GM18873 (cell line): Measurements from ENCODE around the gene BTBD6.
A peak's percentile ranks its signal among the peaks of the same experiment; 100 is the strongest.

Source experiments
- ATAC-seq: cut with Tn5 transposase; IDR thresholded peaks from one replicate; pipeline ENCODE4 v1.9.1; 2021; ENCODE audit warnings: mild to moderate bottlenecking, moderate library complexity, moderate number of reproducible peaks; ENCODE audit not compliant: unreplicated experiment, low FRiP score

The BTBD6 gene

DNA sequence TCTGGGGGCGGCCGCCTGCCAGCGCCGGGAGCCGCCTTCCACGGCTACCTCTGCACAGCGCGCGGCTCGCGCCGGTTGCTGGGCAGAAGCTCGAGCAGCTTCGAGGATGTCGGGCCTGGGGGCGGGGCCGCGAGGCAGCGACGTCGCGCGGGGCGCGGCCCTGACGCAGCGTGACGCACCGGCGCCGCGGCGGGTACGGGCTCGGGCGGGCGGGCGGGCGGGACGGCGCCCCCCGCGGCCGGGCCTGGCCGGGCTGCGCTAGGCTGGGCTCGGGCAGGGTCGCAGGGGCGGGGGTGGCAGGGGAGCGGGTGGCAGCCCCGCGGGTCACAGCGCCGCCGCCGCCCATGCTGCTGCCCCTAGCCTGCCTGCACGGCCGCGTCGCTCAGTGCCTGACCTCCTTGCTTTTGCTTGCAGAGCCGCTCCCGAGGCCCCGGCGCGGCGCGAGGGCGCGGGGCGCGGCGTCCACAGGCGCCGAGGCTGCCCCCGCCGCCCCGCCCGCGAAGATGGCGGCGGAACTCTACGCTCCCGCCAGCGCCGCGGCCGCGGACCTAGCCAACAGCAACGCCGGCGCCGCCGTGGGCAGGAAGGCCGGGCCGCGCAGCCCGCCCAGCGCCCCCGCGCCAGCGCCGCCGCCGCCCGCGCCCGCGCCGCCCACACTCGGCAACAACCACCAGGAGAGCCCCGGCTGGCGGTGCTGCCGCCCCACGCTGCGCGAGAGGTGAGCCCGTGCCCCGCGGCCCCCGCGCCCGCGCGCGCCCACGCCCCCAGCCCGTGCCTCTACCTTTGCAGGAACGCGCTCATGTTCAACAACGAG is at the start of gene BTBD6:
Gene BTBD6 (plus strand): TSS at position 166 of the 814 bp plus-strand sequence. CDS start 179 bp downstream, at position 345.
- ATAC-seq: peak; percentile 53

DNA sequence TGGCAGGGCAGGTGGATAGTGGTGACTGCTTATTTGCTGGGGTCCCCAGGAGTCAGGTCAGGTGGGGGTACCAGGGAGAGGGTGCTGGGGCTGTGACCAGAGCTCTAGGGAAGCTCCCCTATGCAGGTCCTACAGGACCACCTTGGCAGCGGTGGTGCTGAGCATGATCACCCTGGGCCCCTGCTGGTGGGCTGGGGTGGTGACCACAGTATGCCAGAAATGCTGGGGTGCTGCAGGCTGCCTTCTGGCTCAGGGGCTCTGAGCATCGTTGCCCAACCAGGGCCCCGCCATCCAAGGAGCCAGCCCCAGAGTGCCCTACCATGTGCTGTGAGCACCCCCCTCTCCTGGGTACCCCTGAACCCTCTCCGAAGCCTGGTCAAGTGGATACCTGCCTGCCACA is 49.7 kb upstream of the BTBD6 start:
- ATAC-seq: no peak

DNA sequence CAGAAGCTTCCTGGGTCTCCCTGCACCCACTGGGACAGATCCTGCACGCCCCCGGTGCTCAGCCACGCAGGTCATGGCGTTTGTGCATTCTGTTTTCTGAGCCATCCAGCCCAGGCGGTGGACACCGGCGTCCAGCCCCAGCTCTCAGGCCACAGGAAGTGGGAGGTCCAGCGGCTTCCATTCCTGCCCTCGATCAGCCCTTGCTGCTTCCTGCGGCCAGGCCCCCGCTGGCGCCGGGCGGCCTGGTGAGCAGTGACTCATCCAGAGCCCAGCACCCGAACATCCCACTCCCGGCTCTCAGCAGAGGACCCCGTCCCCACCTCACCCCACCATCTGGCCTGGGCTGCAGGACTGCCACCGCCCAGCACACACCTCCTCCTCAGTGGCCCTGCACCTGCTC is 49.2 kb upstream of the BTBD6 start:
- no peak for ATAC-seq

DNA sequence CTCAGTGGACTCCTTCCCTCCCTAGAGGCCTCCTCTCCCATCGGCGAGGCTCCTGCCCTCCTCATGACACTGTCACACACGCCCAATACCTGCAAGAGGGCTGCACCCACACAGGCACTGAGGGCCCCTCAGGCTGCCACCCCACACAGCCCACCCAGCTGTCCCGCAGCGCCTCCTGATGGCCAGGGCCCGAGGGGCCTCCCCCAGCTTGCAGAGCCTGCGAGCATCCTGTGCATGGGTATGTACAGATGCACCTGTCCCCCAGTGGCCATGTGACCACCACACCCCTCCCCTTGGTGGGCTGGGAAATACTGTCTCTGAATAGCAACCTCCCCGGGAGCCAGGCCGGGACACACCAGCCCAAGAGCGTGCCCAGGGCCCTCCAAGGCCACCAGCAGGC is 48.3 kb upstream of the BTBD6 start:
- no peak for ATAC-seq

DNA sequence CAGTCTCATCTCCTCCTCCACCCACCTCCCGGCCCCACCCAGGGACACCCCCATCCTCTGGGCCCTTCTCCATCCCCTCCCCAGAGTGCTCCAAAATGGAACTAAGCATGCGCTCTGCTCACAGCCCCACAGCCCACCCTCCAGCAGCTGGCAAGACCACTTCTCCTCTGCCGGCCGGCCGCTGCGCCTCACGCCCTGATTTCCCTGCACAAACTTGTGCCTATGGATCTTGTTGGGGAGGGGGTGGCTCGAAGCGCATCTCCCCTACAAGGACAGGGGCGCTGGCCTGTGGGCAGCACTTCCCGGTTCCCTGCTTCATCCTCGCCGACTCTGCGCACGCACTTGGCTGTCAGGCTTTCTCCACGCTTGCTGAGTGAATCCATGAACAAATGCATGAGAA is 47.7 kb upstream of the BTBD6 start:
- ATAC-seq: no peak

DNA sequence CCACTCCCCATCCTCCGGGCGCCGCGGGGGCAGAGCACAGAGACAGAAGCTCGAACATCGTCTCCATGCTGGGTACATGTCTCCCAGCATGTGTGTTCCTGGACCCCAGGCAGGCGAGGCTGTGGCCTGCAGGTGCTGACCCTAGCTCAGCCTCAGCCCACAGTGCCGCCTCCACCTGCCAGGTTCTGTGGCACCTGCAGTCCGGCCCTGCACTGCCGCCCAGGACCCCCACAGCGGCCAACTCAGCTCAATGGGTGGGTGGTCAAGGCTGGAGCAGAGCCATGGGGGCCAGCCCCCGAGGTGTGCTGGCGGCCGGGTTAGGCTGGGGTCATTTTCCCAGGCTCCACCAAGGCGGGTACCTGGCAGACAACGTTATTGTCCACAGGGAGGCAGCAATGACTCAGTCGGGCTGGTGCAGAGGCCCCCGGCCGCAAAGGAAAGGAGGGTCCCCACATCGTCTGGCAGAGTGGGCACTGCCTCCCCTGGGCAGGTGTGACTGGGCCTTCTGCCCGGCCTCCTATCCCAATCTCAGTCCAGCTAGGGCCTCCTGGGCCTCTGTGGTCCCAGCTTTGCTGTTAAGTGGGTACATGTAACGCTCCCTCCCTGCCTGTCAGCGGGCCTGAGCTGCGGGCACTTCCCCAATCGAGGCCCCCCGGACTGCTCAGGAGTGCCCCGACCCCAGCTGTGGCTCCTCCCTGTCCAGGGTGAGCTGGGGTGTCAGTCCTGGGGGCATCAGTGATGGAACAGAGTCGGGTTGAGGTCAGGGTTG is 47.0 kb upstream of the BTBD6 start:
- no peak for ATAC-seq

DNA sequence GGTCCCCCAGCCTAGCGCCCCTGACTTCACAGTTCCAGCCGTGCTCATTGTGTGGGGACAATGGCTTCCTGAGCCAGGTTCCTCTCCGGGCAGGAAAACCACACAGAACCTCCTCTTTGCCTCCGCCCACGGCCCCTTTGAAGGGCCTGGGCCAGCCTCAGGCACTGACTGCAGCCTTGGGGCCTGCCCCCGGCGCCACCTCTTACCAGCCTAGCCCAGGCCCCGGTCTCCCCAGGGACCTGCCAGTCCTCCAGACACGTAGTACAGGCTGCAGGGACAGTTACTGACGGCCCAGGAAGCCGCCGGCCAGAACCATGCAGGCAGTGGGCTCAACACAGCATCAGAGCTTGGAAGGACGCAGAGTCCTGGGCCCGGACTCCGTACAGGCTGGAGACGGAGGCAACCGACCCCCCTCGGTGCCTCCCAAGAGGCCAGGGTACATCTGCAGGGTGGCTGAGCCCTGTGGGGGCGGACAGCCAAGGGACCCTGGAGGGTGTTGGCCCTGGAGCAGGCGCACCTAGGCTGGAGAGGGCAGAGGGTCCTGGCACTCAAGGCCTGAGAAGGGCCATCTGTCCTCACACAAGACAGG is 46.3 kb upstream of the BTBD6 start:
- no peak for ATAC-seq

DNA sequence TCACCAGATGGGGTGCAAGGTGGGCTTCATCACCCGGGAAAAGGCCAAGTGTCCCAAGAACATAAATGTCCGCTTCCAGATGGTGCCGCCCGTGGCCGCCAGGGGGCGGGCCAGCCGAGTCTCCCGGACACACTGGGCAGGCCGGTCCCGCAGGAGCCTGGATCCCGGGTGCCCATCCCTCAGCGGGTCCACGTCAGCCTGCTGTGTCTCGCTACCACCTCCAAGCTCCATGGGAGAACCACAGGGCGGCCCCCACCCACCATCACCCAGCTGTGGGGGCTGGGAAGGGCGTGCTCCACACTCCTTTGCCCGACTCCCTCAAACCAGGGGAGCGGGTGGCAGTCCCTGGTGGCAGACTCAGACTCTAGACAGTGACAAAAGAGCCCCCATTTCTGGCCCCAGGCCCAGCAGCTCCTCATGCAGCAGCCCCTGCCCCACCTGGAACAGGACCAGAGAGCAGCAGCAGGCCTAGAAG is 45.2 kb upstream of the BTBD6 start:
- ATAC-seq: no peak

DNA sequence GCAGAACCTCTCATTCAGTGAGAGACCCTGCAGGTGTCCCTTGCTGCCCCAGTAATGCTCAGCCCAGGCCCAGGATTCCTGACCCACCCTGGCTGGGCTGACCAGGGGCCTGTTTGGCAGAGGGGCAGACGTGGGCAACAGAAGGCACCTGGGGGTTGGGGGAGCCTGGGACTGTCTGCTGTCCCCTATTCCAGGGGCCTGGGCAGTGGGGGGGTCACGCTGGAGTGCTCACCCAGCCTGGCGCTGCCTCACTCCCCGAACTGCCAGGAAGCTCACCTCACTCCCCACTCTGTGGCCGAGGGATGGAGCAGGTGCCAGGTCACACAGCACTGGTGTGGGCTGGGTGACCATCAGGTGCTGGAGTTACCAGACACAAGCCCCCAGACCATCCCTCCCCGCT is 44.6 kb upstream of the BTBD6 start:
- ATAC-seq: no peak

DNA sequence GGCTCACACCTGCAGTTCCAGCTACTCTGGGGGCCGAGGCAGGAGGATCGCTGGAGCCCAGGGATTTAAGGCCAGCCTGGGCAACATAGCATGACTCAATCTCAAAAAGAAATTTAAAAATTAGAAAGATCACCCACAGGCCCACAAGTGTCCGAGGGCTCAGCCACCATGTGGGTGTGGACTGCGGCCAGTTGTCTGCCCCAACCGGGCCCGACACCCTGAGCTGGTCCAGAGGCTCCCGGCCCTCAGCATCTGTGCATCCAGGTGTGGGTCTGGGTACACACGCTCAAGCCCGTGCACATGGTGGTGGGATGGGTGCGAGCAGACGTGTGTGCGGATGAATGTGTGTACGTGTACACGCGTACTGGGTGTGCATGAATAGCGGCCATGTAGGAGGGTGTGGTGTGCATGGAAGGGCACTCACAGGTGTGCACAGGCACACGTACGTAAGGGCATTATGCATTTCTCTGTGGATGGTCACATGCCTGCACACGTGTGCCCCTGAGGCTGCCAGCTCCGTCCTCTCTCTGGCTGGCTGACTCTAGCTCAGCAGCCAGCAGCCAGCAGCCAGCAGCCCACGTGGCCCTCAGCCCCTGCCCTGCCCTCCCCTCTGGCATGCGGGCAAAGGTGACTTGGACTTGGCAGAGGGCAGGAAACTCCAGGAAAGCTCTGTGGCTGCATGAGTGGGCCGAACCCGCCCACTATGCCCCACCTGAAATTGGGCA is 44.0 kb upstream of the BTBD6 start:
- no peak for ATAC-seq

DNA sequence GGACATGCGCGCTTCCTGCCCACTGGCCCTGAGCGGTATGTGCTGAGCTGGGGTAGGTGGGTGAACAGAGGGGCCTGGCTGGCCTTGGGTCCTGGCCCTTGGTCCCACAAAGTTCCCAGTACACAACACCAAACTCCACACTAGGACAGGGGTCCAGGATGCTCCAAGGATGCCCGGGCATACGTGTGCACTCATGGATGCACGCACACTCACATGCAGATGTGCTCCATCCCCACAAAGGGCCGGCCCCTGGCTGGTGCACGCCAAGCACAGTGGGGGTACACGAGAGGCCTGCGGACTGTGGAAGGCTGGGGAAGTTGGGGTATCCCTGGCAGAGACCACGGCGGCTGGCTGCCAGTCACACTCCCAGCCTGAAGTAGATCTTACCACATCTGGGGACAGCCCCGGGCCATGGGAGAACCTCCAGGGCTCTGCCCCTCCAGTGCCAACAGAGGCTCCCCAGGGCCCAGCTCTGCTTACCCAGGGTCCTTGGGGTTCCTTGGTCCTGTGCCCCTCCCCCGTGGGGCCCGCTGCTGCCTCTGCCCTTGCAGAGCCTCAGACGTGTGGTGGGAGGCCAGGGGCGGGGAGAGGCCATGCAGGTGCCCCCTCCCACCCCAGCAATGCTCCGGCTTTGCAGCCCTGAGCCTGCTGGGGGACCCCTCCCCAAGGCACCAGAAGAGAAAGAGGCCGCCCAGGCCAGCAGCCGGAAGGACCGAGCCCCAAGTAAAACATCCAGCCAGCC is 43.2 kb upstream of the BTBD6 start:
- ATAC-seq: no peak

DNA sequence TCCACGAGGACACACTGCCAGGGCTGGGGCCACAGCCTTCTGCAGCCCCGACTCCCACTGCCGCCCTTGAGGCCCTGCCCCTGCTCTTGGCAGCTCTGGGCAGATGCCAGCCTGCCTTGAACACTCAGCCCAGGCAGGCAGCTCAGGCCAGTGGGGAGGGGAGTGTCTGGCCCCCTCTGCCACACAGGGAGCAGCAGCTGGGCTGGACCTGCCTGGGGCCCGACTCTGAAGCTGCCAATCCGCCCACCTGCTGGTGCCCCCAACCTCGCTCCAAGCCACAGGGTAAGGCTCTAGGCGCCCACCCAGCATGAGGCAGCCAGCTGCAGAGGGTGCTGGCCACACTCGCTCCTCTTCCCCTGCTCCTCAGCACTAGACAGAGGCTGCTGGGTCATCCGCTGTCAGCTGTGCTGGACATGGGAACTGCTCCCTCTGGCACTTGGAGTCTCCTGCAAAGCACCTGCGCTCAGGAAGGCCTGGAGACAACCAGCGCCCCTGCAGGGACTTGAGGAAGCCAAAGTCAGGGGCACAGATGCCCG is 42.6 kb upstream of the BTBD6 start:
- no peak for ATAC-seq

DNA sequence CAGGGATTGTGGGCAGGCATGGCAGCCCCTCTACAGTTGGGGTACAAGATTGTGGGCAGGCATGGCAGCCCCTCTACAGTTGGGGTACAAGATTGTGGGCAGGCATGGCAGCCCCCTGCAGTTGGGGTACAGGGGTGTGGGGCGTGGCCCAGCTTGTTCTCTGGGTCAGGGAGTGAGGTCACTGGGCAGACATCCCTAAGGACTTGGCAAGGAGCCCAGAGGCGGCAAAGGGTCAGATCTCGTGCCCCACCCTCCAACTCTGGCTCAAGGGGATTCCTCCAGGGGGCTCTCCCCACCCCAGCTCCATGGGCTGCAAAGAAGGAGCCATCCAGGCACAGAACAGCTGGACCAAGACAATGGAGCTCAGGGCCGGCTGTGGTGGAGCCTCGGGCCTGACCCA is 41.5 kb upstream of the BTBD6 start:
- no peak for ATAC-seq

DNA sequence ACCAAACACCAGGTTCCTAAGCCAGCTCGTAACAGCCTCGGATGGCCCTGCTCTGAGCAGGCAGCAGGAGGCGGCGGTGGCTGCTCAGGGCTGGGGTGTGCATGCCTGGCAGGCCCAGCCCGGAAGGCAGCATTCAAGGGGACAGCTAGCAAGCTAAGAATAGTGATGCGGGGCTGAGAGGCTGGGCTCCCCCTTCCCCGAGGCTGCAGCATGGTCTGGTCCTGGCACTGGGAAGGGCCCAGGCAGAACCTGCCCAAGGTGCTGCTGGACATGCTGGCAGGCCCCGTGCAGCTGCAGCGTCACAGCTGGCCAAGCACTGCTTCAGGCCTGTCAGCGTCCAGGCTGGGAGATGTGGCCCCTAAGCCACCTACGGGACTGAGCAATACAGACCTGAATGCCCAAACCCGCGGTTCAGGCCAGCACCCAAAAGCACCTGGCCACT is 40.9 kb upstream of the BTBD6 start:
- ATAC-seq: no peak

DNA sequence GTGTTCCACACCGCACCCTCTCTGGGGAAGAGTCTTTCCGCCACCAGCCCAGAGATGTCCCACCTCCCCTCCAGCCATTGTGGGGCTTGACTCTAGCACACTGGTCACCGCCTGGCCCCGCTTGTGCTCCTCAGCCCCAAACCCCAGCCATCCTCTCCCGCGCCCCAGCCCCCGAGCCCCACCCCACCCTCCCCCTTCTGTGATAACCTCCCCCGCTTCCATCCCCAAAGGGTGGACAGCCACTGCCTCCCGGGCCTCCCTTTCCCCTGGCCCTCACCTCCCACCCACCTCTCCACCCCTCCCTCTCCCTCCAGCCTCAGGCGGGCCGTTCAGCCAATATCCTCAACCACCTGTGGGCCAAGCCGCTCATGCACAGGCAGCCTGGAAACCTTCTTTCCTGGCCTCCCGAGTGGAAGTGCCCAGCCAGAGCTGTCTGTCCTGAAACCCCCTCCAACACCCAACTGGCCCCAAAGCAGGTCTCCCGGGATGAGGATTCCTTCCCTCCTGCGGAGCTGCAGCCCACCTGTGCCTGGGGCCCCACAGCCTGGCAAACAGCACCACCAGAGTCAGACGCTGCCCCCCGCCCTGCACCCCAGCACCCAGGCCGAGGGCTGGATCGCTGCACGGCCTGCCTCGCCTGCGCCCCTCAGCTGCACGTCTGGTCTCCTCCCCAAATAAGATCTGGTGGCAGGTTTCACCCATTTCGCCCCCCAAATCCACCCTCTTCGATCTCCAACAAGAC is 40.2 kb upstream of the BTBD6 start:
- no peak for ATAC-seq

DNA sequence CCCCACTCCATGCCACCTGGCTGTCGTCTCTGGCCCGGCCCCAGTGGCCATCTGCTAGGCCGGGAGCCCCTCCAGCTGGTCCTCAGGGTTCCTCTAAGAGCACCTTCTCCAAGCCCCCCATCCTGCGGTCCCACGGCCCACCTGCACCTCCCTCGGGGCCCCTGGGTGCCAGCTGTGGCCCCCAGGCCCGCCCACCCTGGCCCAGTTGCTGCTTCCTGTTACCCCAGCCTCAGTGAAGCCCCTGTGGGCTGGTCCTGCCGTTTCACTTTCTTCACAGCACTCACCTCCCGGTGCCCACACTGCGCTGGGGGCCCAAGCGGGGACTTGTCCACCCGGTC is 39.6 kb upstream of the BTBD6 start:
- no peak for ATAC-seq

DNA sequence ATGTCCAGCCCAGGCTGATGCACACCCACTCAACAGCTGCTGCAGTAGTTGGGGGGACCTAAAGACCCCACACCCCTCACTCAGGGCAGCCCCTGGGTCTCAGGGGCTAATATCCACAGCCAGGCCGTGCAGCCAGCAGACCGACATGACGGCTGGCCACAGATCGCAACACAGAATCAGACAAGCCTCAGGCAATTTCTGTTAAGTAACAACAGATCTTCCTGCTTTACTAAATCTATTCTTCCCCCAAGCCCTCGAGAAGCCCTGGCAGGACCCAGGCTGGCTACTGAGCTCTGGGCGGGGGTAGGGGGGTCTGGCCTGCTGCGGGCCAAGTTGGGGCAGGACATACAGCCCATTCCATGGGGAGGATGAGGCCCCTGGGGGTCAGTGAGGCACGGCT is 39.2 kb upstream of the BTBD6 start:
- ATAC-seq: no peak

DNA sequence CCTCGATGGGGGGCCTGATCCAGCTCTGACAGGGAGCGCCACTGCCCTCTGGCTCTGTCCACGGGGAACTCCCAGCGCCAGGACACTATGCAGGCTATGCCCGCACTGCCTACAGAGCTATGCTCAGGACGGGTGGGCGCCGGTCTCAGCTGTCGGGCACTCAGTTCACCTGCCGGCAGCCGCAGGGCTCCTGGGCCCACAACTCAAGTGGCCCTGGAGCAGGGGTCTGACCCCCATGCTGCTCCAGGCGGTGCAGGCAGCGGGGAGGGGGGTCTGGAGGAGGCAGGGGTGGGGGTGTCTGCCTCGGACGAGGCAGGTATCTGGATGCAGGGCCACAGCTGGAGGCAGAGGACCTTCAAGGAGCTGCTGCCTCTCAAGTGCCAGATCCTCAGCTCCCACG is 38.7 kb upstream of the BTBD6 start:
- no peak for ATAC-seq
